BLaER1 treated with 17β-estradiol and CSF1 and Interleukin-3, amounts not matched to agents 10 nM and 100 nM (cell line): ENCODE data around the gene EIF2D.
"Not testable (repeated sequence)": the region's sequence is repeated elsewhere in the genome, so short reads cannot be mapped to it uniquely, and the experiment has no call there.

ENCODE experiments used
- H3K27ac ChIP-seq, 11 experiments: shearing (Covaris generic); formaldehyde crosslinking; 2 replicates each; pipeline ENCODE4 v1.8.1; 2022
- H3K27me3 ChIP-seq, 11 experiments: shearing (Covaris generic); formaldehyde crosslinking; 2 replicates each; pipeline ENCODE4 v1.8.1; 2022
- H3K36me3 ChIP-seq, 11 experiments: shearing (Covaris generic); formaldehyde crosslinking; 2 replicates each; pipeline ENCODE4 v1.8.1; 2022
- H3K4me1 ChIP-seq, 10 experiments: shearing (Covaris generic); formaldehyde crosslinking; 2 replicates each; pipeline ENCODE4 v1.8.1; 2022
- H3K4me2 ChIP-seq, 11 experiments: shearing (Covaris generic); formaldehyde crosslinking; 2 replicates each; pipeline ENCODE4 v1.8.1; 2022
- H3K4me3 ChIP-seq, 10 experiments: shearing (Covaris generic); formaldehyde crosslinking; 2 replicates each; pipeline ENCODE4 v1.8.1; 2022
- H3K9ac ChIP-seq, 11 experiments: shearing (Covaris generic); formaldehyde crosslinking; 2 replicates each; pipeline ENCODE4 v1.8.1; 2022
- H3K9me3 ChIP-seq, 11 experiments: shearing (Covaris generic); formaldehyde crosslinking; replicated peaks in 1 of 11; 2 replicates each; pipeline ENCODE4 v1.8.1; 2022
- H4K20me1 ChIP-seq, 11 experiments: shearing (Covaris generic); formaldehyde crosslinking; 2 replicates each; pipeline ENCODE4 v1.8.1; 2022
- Cebpa-rat ChIP-seq, 11 experiments: shearing (Covaris generic); IDR thresholded peaks; 2 replicates each; pipeline ENCODE4 v1.8.1; 2022

The EIF2D gene

DNA sequence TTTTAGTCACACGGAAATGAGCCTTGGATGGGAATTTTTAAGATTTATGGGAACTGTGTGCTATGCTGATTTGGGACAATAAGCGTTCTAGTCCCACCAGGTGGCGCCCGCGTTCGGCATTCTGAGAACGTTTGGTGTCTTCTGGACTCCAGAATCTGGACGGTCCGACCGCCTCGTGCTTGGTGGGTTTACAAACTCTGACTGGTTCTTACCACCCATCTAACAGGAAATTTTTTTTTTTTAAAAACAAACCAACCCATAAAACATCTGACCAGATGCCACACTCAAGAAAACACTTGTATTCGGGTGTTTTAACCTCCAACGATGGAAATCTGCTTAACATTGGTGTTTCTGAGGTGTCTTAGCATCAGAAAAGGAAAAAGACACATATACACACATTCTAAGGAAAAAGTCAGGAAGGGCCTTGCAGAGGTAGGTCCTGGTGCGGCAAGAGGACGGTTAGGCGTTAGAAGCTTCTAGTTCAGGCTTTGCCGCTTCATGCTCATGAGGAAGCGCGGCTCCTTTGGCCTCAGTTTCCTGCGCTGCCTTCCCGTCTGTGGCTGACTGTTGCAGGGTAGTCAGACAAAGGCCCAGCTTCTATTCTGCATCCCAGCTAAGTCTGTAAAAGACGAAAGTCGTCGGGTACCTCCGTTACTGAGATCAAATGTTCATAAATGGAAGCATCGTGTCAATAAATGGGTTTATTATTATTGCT, 22.3 kb upstream of the EIF2D start:
- H3K9me3 ChIP-seq: no peaks in the 10 kb centered on the region
- H3K4me1 ChIP-seq: peaks cover 35 to 63% (median 57%) of the 10 kb centered on the region in 10 experiments
- H3K9ac ChIP-seq: peak overlapping the region; percentile 79 to 91 (median 84); a peak in 21 of 22 replicates
- H4K20me1 ChIP-seq: peaks cover 0 to 39% (median 9%) of the 10 kb centered on the region in 11 experiments; a peak in 9 of 22 replicates
- H3K4me2 ChIP-seq: peak overlapping the region; percentile 83 to 98 (median 93)
- no peaks in the 10 kb centered on the region for H3K27me3 ChIP-seq
- H3K36me3 ChIP-seq: peaks cover 0 to 24% (median 18%) of the 10 kb centered on the region in 11 experiments; a peak in 16 of 22 replicates
- TF ChIP-seq Cebpa-rat (IDR thresholded peaks at IDR 0.05): no peak
- H3K27ac ChIP-seq: peak overlapping the region in 10 of 11 experiments; percentile 35 to 92 (median 82); a peak in 20 of 22 replicates
- H3K4me3 ChIP-seq: peak overlapping the region; percentile 80 to 94 (median 91)

DNA sequence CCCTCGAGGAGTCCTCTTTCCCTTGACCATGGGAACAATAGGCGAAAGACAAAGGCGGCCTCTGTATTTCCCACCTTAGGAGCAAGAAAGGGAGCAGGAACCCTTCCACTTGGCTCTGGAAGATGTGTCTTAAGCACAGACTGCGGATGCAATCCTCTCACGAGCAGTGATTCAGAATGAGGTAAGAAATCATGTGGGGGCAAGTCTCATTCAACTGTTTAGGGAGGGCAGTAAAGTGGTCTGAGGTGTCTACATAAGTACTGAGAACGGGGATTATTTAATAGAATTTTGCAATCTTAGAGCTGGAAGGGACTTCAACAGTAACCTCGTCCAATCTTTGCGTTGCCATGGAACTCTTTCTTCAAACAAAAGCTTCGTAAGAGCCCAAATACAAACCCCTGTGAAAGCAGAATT, 21.4 kb upstream of the EIF2D start:
- TF ChIP-seq Cebpa-rat (IDR thresholded peaks at IDR 0.05): no peak
- Histone ChIP-seq H3K4me3 (no peak overlapping the region), H3K9me3 (no peaks in the 10 kb centered on the region), H3K9ac (peak overlapping the region in 6 of 11 experiments; percentile 4 to 89 (median 32); a peak in 8 of 22 replicates), H4K20me1 (peaks cover 0 to 31% (median 9%) of the 10 kb centered on the region in 11 experiments; a peak in 9 of 22 replicates), H3K36me3 (peaks cover 0 to 16% (median 10%) of the 10 kb centered on the region in 11 experiments; a peak in 16 of 22 replicates), H3K4me2 (peak overlapping the region in 10 of 11 experiments; percentile 6 to 96 (median 89); a peak in 16 of 22 replicates), H3K27ac (peak overlapping the region in 4 of 11 experiments; percentile 4 to 92 (median 14); a peak in 5 of 22 replicates), H3K4me1 (peaks cover 32 to 55% (median 49%) of the 10 kb centered on the region in 10 experiments), H3K27me3 (no peaks in the 10 kb centered on the region)

DNA sequence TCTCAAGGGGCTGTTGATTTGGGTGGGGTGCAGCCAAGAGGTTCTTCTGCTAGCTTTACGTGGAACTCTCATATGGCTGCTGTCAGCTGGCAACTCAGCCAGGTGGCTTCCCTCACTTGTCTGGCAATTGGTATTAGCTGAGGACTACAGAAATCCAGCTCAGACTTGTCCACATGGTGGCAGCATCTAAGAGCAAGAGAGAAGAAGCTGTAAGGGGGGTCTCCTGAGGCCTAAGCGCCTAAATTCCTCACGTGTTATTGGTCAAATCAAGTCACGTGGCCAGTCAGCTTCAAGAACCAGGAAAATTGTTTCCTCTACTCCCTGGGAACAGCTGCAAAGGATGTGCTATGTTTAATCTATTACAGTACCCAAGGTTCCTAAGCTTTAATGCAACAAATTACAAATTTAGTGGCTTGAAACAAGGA, 18.8 kb upstream of the EIF2D start:
- H3K36me3 ChIP-seq: no peaks in the 10 kb centered on the region
- H4K20me1 ChIP-seq: peaks cover 0 to 6% (median 0%) of the 10 kb centered on the region in 11 experiments; a peak in 4 of 22 replicates
- TF ChIP-seq Cebpa-rat (IDR thresholded peaks at IDR 0.05): no peak
- H3K9ac ChIP-seq: no peak overlapping the region
- H3K27me3 ChIP-seq: no peaks in the 10 kb centered on the region
- peak overlapping the region in 3 of 11 experiments; percentile 5 to 24 (median 21); a peak in 3 of 22 replicates for H3K4me2 ChIP-seq
- H3K4me1 ChIP-seq: peaks cover 21 to 40% (median 31%) of the 10 kb centered on the region in 10 experiments
- no peak overlapping the region for H3K27ac ChIP-seq
- no peak overlapping the region for H3K4me3 ChIP-seq
- peaks cover 0 to 12% (median 4%) of the 10 kb centered on the region in 11 experiments; a peak in 6 of 22 replicates for H3K9me3 ChIP-seq

DNA sequence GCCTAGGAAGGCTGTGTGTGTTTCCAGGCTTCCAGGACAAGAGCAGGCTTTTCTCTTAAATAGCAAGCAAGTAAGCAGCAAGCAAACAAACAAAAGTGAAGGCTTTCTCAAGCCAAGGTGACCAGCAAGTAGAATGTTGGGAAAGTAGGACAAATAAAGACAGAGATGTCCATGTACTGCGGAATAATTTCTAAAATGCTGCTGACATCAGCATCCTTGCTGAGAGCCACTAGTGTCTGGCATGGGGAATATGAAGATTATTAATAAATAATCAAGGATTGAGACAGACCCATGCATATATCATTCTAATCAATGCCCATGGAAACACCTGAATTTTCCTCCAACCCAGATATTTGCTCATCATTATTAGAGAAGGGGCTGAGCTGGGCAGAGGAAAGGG, 16.7 kb upstream of the EIF2D start:
- no peak overlapping the region for H3K9ac ChIP-seq
- no peak overlapping the region for H3K4me3 ChIP-seq
- H3K4me2 ChIP-seq: peak overlapping the region in 3 of 11 experiments; percentile 4 to 49 (median 19); a peak in 4 of 22 replicates

DNA sequence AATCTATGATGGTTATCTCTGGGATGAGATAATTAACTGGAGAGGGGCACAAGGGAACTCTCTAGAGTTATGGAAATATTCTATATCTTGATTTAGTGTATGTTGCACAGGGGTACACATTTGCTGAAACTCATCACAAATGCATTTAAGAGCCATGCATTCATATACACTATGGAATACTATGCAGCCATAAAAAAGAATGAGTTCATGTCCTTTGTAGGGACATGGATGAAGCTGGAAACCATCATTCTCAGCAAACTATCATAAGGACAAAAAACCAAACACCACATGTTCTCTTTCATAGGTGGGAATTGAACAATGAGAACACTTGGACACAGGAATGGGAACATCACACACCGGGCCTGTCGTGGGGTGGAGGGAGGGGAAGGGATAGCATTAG, 14.1 kb upstream of the EIF2D start:
- not testable (repeated sequence) for H3K4me3 ChIP-seq, H4K20me1 ChIP-seq, H3K27ac ChIP-seq, H3K9ac ChIP-seq, H3K36me3 ChIP-seq, H3K27me3 ChIP-seq, H3K4me2 ChIP-seq
- Histone ChIP-seq H3K9me3 (peaks cover 0 to 18% (median 8%) of the 10 kb centered on the region in 11 experiments; a peak in 8 of 22 replicates), H3K4me1 (peaks cover 3 to 12% (median 8%) of the 10 kb centered on the region in 10 experiments; a peak in 14 of 20 replicates)

More for the DNA sequence above, 16.7 kb upstream of the EIF2D start:
- no peak for TF ChIP-seq Cebpa-rat (IDR thresholded peaks at IDR 0.05)
- Histone ChIP-seq H4K20me1 (no peaks in the 10 kb centered on the region), H3K4me1 (peaks cover 10 to 28% (median 18%) of the 10 kb centered on the region in 10 experiments), H3K27ac (no peak overlapping the region), H3K27me3 (no peaks in the 10 kb centered on the region), H3K36me3 (no peaks in the 10 kb centered on the region), H3K9me3 (peaks cover 0 to 18% (median 8%) of the 10 kb centered on the region in 11 experiments; a peak in 8 of 22 replicates)

DNA sequence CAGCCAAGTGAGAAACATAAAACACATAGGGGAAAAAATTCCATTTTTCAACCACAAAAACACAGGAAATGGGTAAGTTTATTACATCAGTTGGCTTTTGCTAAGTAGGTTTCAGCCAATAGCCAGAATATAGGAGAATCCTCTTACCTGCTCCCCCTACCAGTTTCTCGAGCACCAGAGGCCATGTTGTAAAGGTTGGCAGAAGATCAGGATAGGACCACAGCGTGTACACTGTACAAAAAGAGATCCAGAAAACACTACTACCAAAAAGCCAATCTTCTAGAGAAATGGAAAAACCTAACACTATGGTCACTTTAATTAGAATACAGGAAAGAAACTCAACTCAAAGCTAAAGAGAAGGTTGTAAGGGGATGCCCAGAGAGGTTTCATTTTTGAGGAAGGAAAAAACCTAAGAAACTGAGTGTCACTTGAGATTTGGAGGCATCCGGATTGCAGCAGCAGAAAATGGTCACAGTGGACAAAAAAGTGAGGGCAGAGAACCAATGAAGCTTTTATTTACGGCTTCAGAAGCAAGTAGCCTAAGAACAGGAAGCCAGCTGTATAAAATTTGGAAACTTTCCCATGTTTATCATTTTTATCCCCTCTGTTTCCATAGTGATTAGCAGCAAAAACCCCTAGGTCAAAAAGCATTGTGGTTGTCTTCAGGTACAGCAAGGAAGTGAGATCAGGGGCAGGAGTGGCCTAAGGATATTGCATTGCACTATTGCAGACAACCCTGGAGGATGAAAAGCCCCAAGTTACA, 2.9 kb downstream of the EIF2D start:
- Histone ChIP-seq H3K27ac (peak overlapping the region in 9 of 11 experiments; percentile 4 to 61 (median 30); a peak in 14 of 22 replicates), H3K9ac (peak overlapping the region; percentile 1 to 50 (median 16); a peak in 14 of 22 replicates), H3K4me1 (peaks cover 27 to 45% (median 35%) of the 10 kb centered on the region in 10 experiments), H3K9me3 (no peaks in the 10 kb centered on the region), H3K4me3 (no peak overlapping the region), H3K36me3 (peaks cover 17 to 60% (median 38%) of the 10 kb centered on the region in 11 experiments; a peak in 21 of 22 replicates), H3K27me3 (no peaks in the 10 kb centered on the region), H3K4me2 (peak overlapping the region in 10 of 11 experiments; percentile 12 to 88 (median 47); a peak in 19 of 22 replicates), H4K20me1 (no peaks in the 10 kb centered on the region)
- TF ChIP-seq Cebpa-rat (IDR thresholded peaks at IDR 0.05): no peak

DNA sequence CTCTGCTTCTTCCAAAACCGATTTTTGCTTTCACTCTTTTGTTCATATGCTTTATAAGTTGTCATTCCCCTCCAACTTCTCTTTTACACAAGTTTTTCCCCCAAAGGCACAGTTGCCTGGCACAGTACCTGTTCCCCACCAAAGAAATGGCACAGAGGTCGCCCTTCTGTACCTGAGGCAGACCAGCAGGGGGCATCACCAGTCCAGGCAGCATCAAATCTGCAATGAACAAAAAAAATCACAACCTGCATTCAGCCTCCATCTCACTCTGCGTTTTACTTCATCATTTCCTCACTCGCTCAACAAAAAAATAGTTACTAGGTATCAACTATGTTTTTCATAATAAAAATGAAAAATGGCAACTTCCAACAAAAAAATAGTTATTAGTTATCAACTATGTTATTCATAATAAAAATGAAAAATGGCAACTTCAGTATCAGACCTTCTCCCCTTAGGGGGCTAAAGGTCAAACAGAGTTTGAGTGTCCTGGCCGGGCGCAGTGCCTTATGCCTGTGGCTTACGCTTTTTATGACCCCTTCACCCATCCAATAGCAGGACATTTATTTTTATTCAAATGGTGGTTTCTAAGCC, 4.1 kb downstream of the EIF2D start:
- Histone ChIP-seq H3K27me3 (no peaks in the 10 kb centered on the region), H3K27ac (peak overlapping the region in 1 of 11 experiments; percentile 52; a peak in 1 of 22 replicates), H3K36me3 (peaks cover 29 to 72% (median 50%) of the 10 kb centered on the region in 11 experiments), H3K4me1 (peaks cover 27 to 45% (median 35%) of the 10 kb centered on the region in 10 experiments), H3K9me3 (no peaks in the 10 kb centered on the region), H3K4me2 (peak overlapping the region in 6 of 11 experiments; percentile 21 to 52 (median 34); a peak in 9 of 22 replicates), H3K4me3 (no peak overlapping the region), H4K20me1 (no peaks in the 10 kb centered on the region), H3K9ac (0 out of 22 replicates have a peak overlapping the region, but pooled peaks of 1 of the 11 experiments have one; percentile 7)
- no peak for TF ChIP-seq Cebpa-rat (IDR thresholded peaks at IDR 0.05)

DNA sequence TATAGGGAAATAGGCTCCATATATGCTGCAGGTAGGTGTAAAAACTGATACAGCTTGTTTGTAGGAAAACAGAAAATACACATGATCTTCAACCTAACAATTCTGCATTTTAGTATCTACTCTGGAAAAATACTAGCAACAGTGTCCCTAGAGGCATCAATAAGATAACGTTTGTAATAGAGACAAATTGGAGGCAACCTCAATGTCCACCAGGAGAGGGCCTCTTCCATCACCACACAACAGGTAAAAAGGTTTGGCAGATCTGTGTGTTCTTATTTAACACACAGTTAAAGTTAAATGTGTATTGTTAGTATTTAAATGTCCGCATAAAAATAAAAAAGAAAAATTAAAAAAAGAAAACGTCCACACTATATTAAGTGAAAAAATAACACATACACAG, 5.4 kb downstream of the EIF2D start:
- Histone ChIP-seq H3K4me3 (no peak overlapping the region), H3K27me3 (no peaks in the 10 kb centered on the region), H3K4me1 (peaks cover 27 to 41% (median 35%) of the 10 kb centered on the region in 10 experiments), H4K20me1 (no peaks in the 10 kb centered on the region; a peak in 1 of 22 replicates), H3K9me3 (no peaks in the 10 kb centered on the region), H3K36me3 (peaks cover 43 to 85% (median 64%) of the 10 kb centered on the region in 11 experiments), H3K27ac (no peak overlapping the region), H3K4me2 (no peak overlapping the region), H3K9ac (no peak overlapping the region)
- no peak for TF ChIP-seq Cebpa-rat (IDR thresholded peaks at IDR 0.05)
